SU-DHL-6 (cell line): ENCODE data around the gene STXBP3.
"Not testable (repeated sequence)": the region's sequence is repeated elsewhere in the genome, so short reads cannot be mapped to it uniquely, and the experiment has no call there.

Source experiments
- H2AFZ ChIP-seq: fragments of 200-600 bp; sonication (generic); 2 replicates; pipeline ENCODE4 v1.6.1; 2014; ENCODE audit warnings: low read depth, mild to moderate bottlenecking, moderate library complexity, mixed read lengths, antibody characterized with exemption, low read length; ENCODE audit not compliant: severe bottlenecking
- H3F3A ChIP-seq: fragments of 200-600 bp; shearing (Covaris generic); 2 replicates; pipeline ENCODE4 v1.6.0; 2016; ENCODE audit warnings: antibody characterized with exemption, mild to moderate bottlenecking; ENCODE audit not compliant: insufficient read depth
- H3K27ac ChIP-seq: fragments of 200-600 bp; sonication (generic); 2 replicates; pipeline ENCODE4 v1.5.1; 2016; ENCODE audit warnings: low read depth, mild to moderate bottlenecking, low read length, moderate library complexity, mixed read lengths
- H3K27me3 ChIP-seq: fragments of 200-600 bp; sonication (generic), shearing (Covaris generic); 2 replicates; pipeline ENCODE4 v1.6.0; 2014; ENCODE audit warnings: mild to moderate bottlenecking, low read length
- H3K36me3 ChIP-seq: fragments of 200-600 bp; sonication (generic); 2 replicates; pipeline ENCODE4 v1.6.1; 2014; ENCODE audit warnings: mild to moderate bottlenecking, low read length, mixed read lengths
- H3K4me2 ChIP-seq: fragments of 300-600, 200-600 bp; shearing (Covaris generic), sonication (generic); 2 replicates; pipeline ENCODE4 v1.6.0; 2014; ENCODE audit warnings: low read length, low read depth, mild to moderate bottlenecking; ENCODE audit not compliant: poor library complexity, severe bottlenecking
- H3K4me3 ChIP-seq: fragments of 200-600 bp; sonication (generic); 2 replicates; pipeline ENCODE4 v1.5.1; 2014; ENCODE audit warnings: antibody characterized with exemption, low read length, mild to moderate bottlenecking, mixed read lengths; ENCODE audit not compliant: insufficient read depth, poor library complexity, severe bottlenecking
- H3K79me2 ChIP-seq: fragments of 200-600 bp; sonication (generic); 2 replicates; pipeline ENCODE4 v1.6.1; 2014; ENCODE audit warnings: mild to moderate bottlenecking, low read length, moderate library complexity; ENCODE audit not compliant: insufficient read depth
- H3K9ac ChIP-seq: fragments of 200-600 bp; sonication (generic); 2 replicates; pipeline ENCODE4 v1.7.0; 2014; ENCODE audit warnings: mild to moderate bottlenecking, low read length
- H3K9me2 ChIP-seq: fragments of 200-600 bp; sonication (generic); replicated peaks from 2 replicates; pipeline ENCODE4 v1.6.1; 2014; ENCODE audit warnings: low read length; ENCODE audit not compliant: insufficient read depth
- H3K9me3 ChIP-seq: fragments of 200-600 bp; sonication (generic); 2 replicates; pipeline ENCODE4 v1.6.1; 2014; ENCODE audit warnings: low read length, mixed read lengths; ENCODE audit not compliant: insufficient read depth
- H4K20me1 ChIP-seq: fragments of 200-600 bp; sonication (generic); 2 replicates; pipeline ENCODE4 v1.6.1; 2014; ENCODE audit warnings: low read depth, mild to moderate bottlenecking, antibody characterized with exemption, low read length, moderate library complexity, mixed read lengths
- EZH2phosphoT487 ChIP-seq: fragments of 200-600 bp; sonication (generic), shearing (Covaris generic); conservative IDR thresholded peaks from 2 replicates; pipeline ENCODE4 v1.6.1; 2018; ENCODE audit warnings: mild to moderate bottlenecking, antibody characterized with exemption, low read length, moderate library complexity, mixed read lengths
- TF ChIP-seq, protein P1 (sequence below): fragments of 200-600 bp; sonication (generic); IDR thresholded peaks from one replicate; pipeline ENCODE4 v1.5.1; 2017; ENCODE audit warnings: antibody characterized with exemption, mild to moderate bottlenecking, low read length, moderate library complexity; ENCODE audit not compliant: insufficient read depth, poor library complexity, severe bottlenecking

Gene STXBP3

DNA sequence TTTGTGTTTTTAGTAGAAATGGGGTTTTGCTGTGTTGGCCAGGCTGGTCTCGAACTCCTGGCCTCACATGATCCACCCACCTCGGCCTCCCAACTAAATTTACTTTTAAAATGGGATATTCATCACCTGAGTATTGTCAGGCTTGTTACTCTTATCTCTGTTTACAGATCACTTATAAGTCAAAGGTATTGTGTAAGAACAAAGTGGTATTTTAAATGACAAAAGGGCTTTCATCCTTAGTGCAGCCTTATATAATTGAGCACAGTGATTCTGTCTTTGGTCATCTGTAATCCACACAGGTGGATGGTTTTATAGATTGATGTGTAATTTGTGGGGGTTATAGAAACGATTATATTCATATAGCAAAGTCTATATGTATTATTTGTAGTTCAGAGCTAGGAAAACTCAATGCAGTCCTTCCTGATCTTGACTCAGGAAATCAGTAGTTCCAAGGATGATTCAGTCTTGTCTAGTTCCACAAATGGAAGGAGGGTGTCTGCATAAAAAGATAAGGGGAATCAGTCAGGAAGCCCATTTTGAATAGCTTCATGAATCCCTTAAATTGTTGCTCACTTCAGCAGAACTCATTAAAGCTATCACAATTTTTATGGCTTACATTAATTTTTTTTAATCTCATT, 34.6 kb downstream of the STXBP3 start:
- no peaks in the 10 kb centered on the region for H3K79me2 ChIP-seq
- no peaks in the 10 kb centered on the region for H3K27me3 ChIP-seq
- no peaks in the 10 kb centered on the region for H3K9me2 ChIP-seq
- H3F3A ChIP-seq, result no peaks in the 10 kb centered on the region
- no peak overlapping the region for H3K27ac ChIP-seq
- peaks cover 34% of the 10 kb centered on the region for H3K36me3 ChIP-seq
- H3K9me3 ChIP-seq, result peaks cover 10% of the 10 kb centered on the region; the same call in 1 of the 2 replicates
- H4K20me1 ChIP-seq, result no peaks in the 10 kb centered on the region
- TF ChIP-seq EZH2phosphoT487, result no peak
- TF ChIP-seq, protein P1, sequence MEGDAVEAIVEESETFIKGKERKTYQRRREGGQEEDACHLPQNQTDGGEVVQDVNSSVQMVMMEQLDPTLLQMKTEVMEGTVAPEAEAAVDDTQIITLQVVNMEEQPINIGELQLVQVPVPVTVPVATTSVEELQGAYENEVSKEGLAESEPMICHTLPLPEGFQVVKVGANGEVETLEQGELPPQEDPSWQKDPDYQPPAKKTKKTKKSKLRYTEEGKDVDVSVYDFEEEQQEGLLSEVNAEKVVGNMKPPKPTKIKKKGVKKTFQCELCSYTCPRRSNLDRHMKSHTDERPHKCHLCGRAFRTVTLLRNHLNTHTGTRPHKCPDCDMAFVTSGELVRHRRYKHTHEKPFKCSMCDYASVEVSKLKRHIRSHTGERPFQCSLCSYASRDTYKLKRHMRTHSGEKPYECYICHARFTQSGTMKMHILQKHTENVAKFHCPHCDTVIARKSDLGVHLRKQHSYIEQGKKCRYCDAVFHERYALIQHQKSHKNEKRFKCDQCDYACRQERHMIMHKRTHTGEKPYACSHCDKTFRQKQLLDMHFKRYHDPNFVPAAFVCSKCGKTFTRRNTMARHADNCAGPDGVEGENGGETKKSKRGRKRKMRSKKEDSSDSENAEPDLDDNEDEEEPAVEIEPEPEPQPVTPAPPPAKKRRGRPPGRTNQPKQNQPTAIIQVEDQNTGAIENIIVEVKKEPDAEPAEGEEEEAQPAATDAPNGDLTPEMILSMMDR, result no peak
- no peak overlapping the region for H2AFZ ChIP-seq
- no peak overlapping the region for H3K9ac ChIP-seq
- no peak overlapping the region for H3K4me2 ChIP-seq
- H3K4me3 ChIP-seq, result no peak overlapping the region

DNA sequence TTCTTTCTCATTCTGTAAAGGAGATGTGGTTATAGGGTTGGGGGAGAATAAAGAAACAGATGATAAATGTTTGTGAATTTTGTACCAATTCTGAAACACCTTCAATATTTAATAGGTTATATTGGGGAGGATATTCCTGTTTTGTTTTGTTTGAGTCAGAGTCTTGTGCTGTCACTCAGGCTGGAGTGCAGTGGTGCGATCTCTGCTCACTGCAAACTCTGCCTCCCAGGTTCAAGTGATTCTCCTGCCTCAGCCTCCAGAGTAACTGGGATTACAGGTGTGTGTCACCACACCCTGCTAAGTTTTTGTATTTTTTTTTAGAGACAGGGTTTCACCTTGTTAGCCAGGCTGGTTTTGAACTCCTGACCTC, 35.1 kb downstream of the STXBP3 start:
- not testable (repeated sequence) for H3K27me3 ChIP-seq, H3K4me2 ChIP-seq, H3K27ac ChIP-seq, H3F3A ChIP-seq, H3K79me2 ChIP-seq, H2AFZ ChIP-seq, H3K4me3 ChIP-seq, H3K9ac ChIP-seq, H3K9me2 ChIP-seq, H4K20me1 ChIP-seq
- Histone ChIP-seq H3K36me3 (peaks cover 34% of the 10 kb centered on the region), H3K9me3 (peaks cover 12% of the 10 kb centered on the region; the same call in 1 of the 2 replicates)

DNA sequence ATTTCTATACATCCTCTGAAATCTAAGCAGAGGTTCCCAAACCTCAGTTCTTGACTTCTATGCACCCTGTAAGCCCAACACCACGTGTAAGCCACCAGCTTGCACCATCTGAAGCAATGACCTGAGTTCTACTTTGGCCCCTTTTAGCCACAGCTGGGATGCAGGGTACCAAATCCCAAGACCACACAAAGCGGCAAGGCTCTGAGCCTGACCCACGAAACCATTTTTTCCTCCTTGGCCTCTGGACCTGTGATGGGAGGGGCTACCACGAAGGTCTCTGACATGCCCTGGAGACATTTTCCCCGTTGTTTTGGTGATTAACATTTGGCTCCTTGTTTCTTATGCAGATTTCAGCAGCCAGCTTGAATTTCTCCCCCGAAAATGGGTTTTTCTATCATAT, 38.8 kb downstream of the STXBP3 start:
- no peak overlapping the region for H3K4me2 ChIP-seq
- no peaks in the 10 kb centered on the region for H3K79me2 ChIP-seq
- H3K27me3 ChIP-seq, result no peaks in the 10 kb centered on the region
- H3F3A ChIP-seq, result no peaks in the 10 kb centered on the region
- H3K4me3 ChIP-seq, result no peak overlapping the region
- H3K27ac ChIP-seq, result no peak overlapping the region
- H3K9me2 ChIP-seq, result no peaks in the 10 kb centered on the region
- H3K9ac ChIP-seq, result no peak overlapping the region
- TF ChIP-seq EZH2phosphoT487, result no peak
- TF ChIP-seq, protein P1, result no peak
- H3K9me3 ChIP-seq, result peaks cover 12% of the 10 kb centered on the region; the same call in 1 of the 2 replicates
- no peaks in the 10 kb centered on the region for H4K20me1 ChIP-seq
- H2AFZ ChIP-seq, result no peak overlapping the region
- peaks cover 31% of the 10 kb centered on the region for H3K36me3 ChIP-seq

DNA sequence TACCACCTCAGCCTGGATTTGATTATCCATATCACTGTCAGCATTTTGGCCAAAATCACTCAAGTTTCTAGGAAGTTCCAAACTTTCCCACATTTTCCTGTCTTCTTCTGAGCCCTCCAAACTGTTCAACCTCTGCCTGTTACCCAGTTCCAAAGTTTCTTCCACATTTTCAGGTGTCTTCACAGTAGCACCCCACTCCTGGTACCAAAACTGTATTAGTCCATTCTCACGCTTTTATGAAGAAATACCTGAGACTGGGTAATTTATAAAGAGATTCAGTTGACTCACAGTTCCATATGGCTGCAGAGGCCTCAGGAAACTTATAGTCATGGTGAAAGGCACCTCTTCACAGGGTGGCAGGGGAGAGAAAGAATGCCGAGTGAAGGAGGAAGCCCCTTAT, 39.4 kb downstream of the STXBP3 start:
- no peak overlapping the region for H3K27ac ChIP-seq
- peaks cover 12% of the 10 kb centered on the region; the same call in 1 of the 2 replicates for H3K9me3 ChIP-seq
- TF ChIP-seq EZH2phosphoT487, result no peak
- TF ChIP-seq, protein P1, result no peak
- no peak overlapping the region for H3K4me2 ChIP-seq
- no peak overlapping the region for H2AFZ ChIP-seq
- no peaks in the 10 kb centered on the region for H3F3A ChIP-seq
- H3K27me3 ChIP-seq, result no peaks in the 10 kb centered on the region
- no peaks in the 10 kb centered on the region for H3K79me2 ChIP-seq
- H3K9ac ChIP-seq, result no peak overlapping the region
- peaks cover 35% of the 10 kb centered on the region for H3K36me3 ChIP-seq
- H4K20me1 ChIP-seq, result no peaks in the 10 kb centered on the region
- no peaks in the 10 kb centered on the region for H3K9me2 ChIP-seq
- H3K4me3 ChIP-seq, result no peak overlapping the region
